Urinary bladder (tissue), 4 donors: ENCODE results near the gene SPAG9. TPM values are rescaled to one million over a fixed set of nuclear protein-coding genes. Genes with fewer than 3 reads are reported as not detected.
A peak's percentile ranks its signal among the peaks of the same experiment; 100 is the strongest.
"Not testable (repeated sequence)": the region's sequence is repeated elsewhere in the genome, so short reads cannot be mapped to it uniquely, and the experiment has no call there.

Experiments used
- DNase-seq: peaks from one replicate; pipeline ENCODE4 v3.0.0-alpha.2; 2015; ENCODE audit errors: extremely low spot score
- H3K27ac ChIP-seq: one replicate; pipeline ENCODE4 v1.5.1; 2013; ENCODE audit warnings: low read depth, mild to moderate bottlenecking, moderate library complexity
- H3K36me3 ChIP-seq: one replicate; pipeline ENCODE4 v1.6.1; 2013; ENCODE audit warnings: mild to moderate bottlenecking, moderate library complexity; ENCODE audit not compliant: insufficient read depth
- H3K4me1 ChIP-seq: one replicate; pipeline ENCODE4 v1.6.1; 2013; ENCODE audit warnings: mild to moderate bottlenecking, moderate library complexity; ENCODE audit not compliant: insufficient read depth
- H3K4me3 ChIP-seq: one replicate; pipeline ENCODE4 v1.5.1; 2013; ENCODE audit warnings: low read depth, low read length
- WGBS: extraction: QIAGEN DNeasy Blood & Tissue Kit; methylation state at CpG from one replicate; pipeline ENCODE4 v1.1.7; 2013; 5-methylcytosine and 5-hydroxymethylcytosine counted together
- polyA plus RNA-seq: library from polyadenylated mRNA; stranded (reverse); fragments of 200-250 nt; gene quantifications from one replicate; pipeline ENCODE4 v1.2.3, GENCODE V29; 2013
- total RNA-seq: library from RNA; depleted of rRNA; stranded (reverse); fragments of >200 nt; gene quantifications from one replicate; pipeline ENCODE4 v1.2.3, GENCODE V29; 2014
- donor health status: healthy with polysubstance abuse.
- donor health status: healthy.

SPAG9 gene
- total and polyA plus RNA-seq, 2 donors: 53.9 to 211 TPM

DNA sequence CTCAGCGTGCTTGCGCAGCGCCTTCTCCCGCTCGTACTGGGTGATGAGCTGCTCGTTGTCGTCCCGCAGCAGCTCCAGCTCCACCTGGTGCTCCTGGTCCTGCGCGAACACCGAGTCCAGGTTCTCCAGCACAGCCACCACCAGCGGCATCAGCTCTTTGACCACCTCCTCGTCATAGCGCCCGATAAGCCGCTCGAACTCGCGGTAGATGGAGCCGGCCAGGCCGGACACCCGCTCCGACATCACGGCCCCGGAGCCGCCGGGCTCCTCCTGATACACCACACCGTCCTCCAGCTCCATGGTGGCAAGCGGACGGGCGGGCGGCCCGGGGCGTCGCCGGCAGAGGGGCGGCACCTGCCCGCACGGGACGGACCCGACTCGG is 320 bp downstream of the SPAG9 start:
- peak overlapping the region; percentile 99 for H3K27ac ChIP-seq
- peak overlapping the region; percentile 87 for H3K4me3 ChIP-seq
- no peaks in the 10 kb centered on the region for H3K36me3 ChIP-seq
- H3K4me1 ChIP-seq: peaks cover 3% of the 10 kb centered on the region
- DNase-seq: no peak
- WGBS: under 1% methylated on average over 42 of the region's 42 CpGs

DNA sequence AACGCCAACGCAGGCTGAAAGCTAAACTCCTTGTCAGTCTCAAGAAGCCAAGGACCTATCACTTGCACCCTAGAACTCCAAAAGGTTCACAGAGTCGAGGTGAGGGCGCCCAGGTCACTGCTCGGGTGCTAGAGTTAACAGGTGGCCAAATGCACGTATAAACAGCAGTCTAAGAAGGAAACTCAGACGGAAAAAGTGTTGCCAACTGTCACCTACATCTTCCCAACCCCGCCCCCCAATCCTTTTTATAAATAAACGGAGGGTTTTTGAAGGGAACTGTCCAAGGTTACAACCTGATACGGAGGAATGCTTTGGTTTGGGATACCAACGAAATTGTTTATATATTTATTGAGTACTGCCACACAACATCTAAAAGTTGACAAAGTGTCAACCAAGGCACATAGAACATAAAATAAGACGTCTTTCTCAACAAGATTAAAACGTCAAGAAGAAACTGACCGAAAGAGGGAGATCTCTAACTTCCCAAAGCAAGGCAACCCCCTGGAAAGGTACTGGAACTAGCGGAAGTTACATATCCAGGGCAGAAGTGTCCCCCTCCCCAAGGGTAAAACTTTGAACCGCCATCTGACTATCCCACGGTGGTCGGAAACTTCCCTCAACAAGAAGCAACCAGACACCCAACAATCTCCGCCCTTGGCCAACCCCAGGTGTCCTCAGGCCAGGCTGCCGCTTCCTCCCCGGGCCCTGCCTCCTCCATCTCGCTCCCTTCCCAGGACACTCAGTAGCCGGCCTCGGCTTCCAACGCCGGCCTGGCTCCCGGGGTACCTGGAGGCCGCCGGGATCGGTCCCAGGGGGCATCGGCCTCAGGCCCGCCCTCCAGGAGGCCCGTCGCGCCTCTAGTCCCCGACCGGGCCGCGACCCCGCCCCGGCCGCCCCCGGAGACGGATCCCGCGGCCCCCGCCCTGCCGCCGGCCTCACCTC is 982 bp downstream of the SPAG9 start:
- Histone ChIP-seq H3K36me3 (no peaks in the 10 kb centered on the region), H3K27ac (peak overlapping the region; percentile 99), H3K4me3 (peak overlapping the region; percentile 87), H3K4me1 (peaks cover 3% of the 10 kb centered on the region)
- 1% methylated on average over 49 of the region's 49 CpGs for WGBS
- peak; percentile 49 for DNase-seq

DNA sequence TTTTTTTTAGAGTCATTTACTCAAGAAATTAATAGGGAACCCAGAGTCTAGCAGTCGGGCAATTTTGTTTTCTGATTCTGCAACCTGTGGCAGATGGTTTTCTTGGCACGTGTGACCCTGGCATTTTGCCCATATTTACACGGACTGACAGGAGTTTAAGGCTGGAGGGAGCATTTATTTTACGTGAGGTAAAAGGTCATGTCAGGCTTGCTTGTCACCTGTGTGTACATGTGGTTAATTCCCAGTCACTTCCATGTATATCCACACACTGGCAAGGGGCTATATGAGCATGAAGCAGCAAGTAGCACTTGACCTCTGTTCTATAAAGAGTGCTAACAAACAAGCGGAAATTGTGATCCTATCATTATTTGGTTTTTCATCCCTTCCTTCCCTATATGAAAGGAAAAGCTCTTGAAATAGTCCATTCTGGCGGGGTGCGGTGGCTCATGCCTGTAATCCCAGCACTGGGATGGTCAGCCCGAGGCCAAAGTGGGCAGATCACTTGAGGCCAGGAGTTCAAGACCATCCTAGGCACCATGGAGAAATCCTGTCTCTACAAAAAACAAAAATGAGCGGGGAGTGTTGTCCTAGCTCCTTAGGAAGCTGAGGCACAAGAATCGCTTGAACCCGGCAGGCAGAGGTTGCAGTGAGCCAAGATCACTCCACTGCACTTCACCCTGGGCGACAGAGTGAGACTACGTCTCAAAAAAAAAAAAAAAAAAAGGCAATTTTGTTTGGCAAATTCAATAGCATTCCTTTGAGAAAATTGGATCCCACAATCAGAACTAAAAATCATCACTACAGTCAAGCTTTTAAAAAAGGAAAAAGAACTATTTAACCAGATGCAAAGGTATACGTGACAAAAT is 2.1 kb downstream of the SPAG9 start:
- Histone ChIP-seq H3K27ac (no peak overlapping the region), H3K4me1 (peaks cover 3% of the 10 kb centered on the region), H3K36me3 (no peaks in the 10 kb centered on the region), H3K4me3 (no peak overlapping the region)
- 46% methylated on average over 14 of the region's 14 CpGs for WGBS
- no peak for DNase-seq

DNA sequence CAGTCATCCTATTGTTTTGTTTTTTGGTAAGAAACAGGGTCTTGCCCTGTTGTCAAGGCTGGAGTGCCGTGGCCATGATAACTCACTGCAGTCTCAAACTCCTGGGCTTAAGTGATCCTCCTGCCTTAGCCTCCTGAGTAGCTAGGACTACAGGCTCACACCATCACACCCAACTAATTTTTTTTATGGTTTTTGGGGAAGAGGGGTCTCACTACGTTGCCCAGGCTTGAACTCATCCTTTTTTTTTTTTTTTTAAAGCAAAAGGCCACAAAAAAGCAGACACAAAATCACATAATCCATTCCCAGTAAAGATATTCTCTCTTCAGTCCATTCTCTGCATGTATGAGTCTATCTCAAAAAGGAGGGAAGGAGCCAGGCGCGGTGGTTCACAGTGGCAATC is 5.5 kb downstream of the SPAG9 start:
- peaks cover 3% of the 10 kb centered on the region for H3K4me1 ChIP-seq
- 94% methylated on average over 4 of the region's 4 CpGs for WGBS

DNA sequence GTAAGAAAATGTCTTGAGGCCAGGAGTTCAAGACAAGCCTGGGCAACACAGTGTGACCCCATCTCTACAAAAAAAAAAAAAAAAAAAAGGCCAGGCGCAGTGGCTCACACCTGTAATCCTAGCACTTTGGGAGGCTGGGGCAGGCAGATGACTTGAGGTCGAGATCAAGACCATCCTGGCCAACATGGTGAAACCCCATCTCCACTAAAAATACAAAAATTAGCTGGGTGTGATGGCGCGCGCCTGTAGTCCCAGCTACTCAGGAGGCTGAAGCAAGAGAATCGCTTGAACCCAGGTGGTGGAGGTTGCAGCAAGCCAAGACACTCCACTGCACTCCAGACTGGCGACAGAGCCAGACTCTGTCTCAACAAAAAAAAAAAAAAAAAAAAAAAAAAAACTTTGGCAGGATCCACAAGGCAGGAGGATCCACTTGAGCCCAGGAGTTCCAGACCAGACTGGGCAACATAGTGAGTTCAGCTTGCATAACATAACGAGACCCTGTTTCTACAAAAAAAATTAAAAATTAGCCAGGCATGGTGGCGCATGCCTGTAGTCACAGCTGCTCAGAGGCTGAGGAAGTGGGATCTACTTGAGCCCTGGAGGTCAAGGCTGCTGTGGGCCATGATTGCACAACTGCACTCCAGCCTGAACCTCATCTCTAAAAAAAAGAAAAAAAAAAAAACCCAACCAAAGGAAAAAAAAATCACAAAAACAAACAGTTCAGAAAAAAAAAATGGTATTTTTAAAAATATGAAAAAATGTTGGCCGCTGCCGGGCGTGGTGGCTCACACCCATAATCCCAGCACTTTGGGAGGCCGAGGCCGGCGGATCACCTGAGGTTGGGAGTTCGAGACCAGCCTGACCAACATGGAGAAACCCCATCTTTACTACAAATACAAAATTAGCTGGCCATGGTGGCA is 8.1 kb downstream of the SPAG9 start:
- H3K27ac ChIP-seq: not testable (repeated sequence)

More for the DNA sequence above, 5.5 kb downstream of the SPAG9 start:
- Histone ChIP-seq H3K4me3 (no peak overlapping the region), H3K36me3 (no peaks in the 10 kb centered on the region), H3K27ac (no peak overlapping the region)
- DNase-seq: no peak

DNA sequence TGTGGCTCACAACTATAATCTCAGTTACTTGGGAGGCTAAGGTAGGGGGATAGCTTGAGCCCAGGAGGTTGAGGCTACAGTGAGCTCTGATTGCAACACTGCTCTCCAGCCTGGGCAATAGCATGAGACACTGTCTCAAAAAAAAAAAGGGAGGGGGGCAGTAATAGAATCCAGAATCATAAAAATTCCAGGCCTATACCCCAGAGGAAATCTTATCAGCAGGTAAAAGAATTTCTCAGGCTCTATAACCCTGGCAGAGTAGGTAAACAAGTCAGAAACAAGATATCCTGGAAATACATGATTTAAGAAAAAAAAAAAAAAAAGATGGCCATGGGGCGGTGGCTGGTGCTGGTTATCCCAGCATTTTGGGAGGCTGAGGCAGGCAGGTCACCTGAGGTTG is 12.9 kb downstream of the SPAG9 start:
- 97% methylated on average over 1 of the region's 1 CpG for WGBS
- H3K4me3 ChIP-seq: no peak overlapping the region
- DNase-seq: no peak
- no peaks in the 10 kb centered on the region for H3K36me3 ChIP-seq
- H3K4me1 ChIP-seq: no peaks in the 10 kb centered on the region
- H3K27ac ChIP-seq: no peak overlapping the region

More for the DNA sequence above, 8.1 kb downstream of the SPAG9 start:
- H3K4me3 ChIP-seq, DNase-seq, H3K36me3 ChIP-seq, H3K4me1 ChIP-seq: not testable (repeated sequence)
- 82% methylated on average over 16 of the region's 16 CpGs for WGBS

DNA sequence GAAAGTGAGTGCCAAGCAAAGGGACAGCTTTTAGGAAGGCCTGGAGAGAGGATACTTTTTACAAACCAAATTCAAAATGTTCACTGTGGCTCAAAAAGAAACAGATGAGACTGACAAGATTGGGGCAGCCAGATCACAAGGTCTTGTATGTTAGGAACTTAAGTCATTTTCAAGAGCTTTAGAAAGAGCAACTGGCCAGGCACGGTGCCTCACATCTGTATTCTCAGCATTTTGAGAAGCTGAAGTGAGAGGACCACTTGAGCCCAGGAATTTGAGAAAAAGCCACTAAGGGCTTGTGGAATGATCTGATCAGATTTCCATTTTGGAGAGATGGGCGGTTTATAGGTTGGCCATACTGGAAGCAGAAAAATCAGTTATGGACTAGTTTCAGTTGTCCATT is 17.2 kb downstream of the SPAG9 start:
- Histone ChIP-seq H3K4me1 (no peaks in the 10 kb centered on the region), H3K4me3 (no peak overlapping the region), H3K27ac (no peak overlapping the region), H3K36me3 (no peaks in the 10 kb centered on the region)
- 79% methylated on average over 2 of the region's 2 CpGs for WGBS
- DNase-seq: no peak

DNA sequence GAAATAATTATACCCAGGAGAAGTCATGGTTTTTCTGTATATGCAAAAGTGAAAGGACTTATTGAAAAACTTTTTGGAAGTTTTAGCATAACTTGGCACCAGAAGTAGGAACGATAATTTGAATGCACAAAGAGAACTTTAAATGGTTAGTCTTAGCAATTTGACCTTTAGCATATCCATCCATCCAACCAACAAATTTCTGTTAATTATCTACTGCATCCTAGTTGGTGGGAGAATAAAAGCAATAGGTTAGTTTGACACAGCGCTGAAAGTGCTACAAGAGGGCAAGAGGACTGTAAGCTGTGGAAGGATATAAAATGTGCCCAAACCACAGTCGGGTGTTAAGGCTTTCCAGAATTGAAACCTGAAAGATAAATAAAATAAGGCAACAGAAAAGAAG is 17.6 kb downstream of the SPAG9 start:
- DNase-seq: no peak
- Histone ChIP-seq H3K27ac (no peak overlapping the region), H3K4me1 (no peaks in the 10 kb centered on the region), H3K36me3 (no peaks in the 10 kb centered on the region), H3K4me3 (no peak overlapping the region)
- 53% methylated on average over 3 of the region's 3 CpGs for WGBS

DNA sequence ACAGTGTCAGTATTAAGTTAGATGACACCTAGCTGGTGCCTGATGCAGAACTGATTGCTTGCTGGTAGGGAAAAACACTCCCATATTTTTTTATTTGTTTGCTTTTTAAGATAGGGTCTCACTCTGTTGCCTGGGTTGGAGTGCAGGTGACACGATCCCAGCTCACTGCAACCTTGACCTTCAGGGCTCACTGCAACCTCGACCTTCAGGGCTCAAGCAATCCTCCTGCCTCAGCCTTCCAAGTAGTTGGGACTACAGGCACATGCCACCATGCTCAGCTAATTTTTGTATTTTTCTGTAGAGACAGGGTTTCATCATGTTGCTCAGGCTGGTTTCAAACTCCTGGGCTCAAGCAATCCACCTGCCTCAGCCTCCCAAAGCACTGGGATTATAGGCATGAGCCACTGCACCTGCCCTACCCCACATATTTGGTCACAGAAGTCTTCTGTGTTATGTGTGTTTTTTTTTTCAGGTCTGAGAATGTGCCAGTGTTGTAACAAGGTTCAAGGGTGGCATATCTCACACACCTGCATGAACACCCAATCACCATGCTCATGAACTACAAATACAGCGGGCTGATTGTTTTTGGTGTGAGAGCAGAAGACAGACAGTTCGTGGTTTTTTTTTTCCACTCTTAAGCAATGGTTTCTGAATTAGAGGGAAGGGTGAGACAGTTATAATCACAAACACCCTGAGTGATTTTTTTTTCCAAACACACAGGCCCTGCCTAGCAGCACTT is 22.8 kb downstream of the SPAG9 start:
- no peak for DNase-seq
- Histone ChIP-seq H3K4me1 (no peaks in the 10 kb centered on the region), H3K27ac (no peak overlapping the region), H3K36me3 (no peaks in the 10 kb centered on the region), H3K4me3 (no peak overlapping the region)
- WGBS: 86% methylated on average over 4 of the region's 4 CpGs

DNA sequence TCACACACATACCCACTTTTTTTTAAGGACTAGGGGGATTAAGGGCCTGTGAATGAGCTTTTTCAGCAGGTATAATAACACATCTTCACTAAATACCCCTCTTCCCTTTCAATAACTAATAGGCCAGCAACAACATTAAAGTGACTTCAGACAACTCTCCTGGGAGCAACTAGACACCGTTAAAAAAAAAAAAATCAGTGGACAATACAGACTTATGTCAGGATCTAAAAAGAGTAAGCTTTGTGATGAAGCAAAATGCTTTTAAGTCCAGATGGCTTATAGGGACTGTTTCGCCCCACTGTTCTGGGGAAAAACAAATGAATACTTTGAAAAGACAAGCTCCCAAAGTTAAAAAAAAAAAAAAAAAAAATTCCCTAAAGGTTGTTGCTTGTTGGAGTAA is 29.0 kb downstream of the SPAG9 start:
- WGBS: 68% methylated on average over 2 of the region's 2 CpGs
- DNase-seq: no peak
- H3K27ac ChIP-seq: no peak overlapping the region
- no peak overlapping the region for H3K4me3 ChIP-seq
- no peaks in the 10 kb centered on the region for H3K4me1 ChIP-seq
- no peaks in the 10 kb centered on the region for H3K36me3 ChIP-seq

DNA sequence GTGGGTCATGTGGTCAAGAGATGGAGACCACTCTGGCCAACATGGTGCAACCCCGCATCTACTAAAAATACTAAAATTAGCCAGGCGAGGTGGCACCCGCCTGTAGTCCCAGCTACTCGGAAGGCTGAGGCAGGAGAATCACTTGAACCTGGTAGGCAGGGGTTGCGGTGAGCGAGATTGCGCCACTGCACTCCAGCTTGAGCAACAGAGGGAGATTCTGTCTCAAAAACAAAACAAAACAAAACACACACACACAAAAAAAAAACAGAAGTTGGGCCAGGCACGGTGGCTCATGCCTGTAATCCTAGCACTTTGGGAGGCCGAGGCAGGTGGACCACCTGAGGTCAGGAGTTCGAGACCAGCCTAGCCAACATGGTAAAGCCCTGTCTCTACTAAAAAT is 31.8 kb downstream of the SPAG9 start:
- H3K4me1 ChIP-seq, H3K4me3 ChIP-seq, DNase-seq, H3K36me3 ChIP-seq, H3K27ac ChIP-seq: not testable (repeated sequence)
- 92% methylated on average over 10 of the region's 10 CpGs for WGBS

DNA sequence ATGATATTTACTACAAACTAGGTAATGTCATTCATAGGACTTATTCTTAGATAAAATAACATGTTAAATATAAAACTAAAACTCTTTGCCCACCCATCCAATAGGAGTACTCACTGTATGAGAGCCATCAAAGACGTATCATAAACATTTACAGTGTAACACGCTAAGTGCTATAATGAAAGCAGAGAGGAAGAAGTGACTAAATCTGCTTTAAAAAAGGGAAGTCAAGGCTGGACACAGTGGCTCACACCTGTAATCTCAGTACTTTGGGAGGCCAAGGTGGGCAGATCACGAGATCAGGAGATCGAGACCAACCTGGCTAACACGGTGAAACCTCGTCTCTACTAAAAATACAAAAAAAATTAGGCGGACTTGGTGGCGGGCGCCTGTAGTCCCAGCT is 32.4 kb downstream of the SPAG9 start:
- Histone ChIP-seq H3K4me1 (no peaks in the 10 kb centered on the region), H3K36me3 (no peaks in the 10 kb centered on the region), H3K4me3 (no peak overlapping the region), H3K27ac (no peak overlapping the region)
- 96% methylated on average over 9 of the region's 9 CpGs for WGBS
- DNase-seq: no peak
